AG10803 (cell line): ENCODE results near the gene CAVIN1.

Source experiments
- DNase-seq: peaks from one replicate; pipeline ENCODE4 v3.0.0; 2010; ENCODE audit warnings: low read depth
- H3K4me3 ChIP-seq: 2 replicates; pipeline ENCODE4 v1.5.1; 2011; ENCODE audit warnings: mild to moderate bottlenecking, low read length, control low read depth
- TF ChIP-seq, protein P1 (sequence below): conservative IDR thresholded peaks from 2 replicates; pipeline ENCODE4 v1.5.1; 2011; ENCODE audit warnings: mild to moderate bottlenecking, low read length, control low read depth, inconsistent platforms

Gene CAVIN1, protein sequence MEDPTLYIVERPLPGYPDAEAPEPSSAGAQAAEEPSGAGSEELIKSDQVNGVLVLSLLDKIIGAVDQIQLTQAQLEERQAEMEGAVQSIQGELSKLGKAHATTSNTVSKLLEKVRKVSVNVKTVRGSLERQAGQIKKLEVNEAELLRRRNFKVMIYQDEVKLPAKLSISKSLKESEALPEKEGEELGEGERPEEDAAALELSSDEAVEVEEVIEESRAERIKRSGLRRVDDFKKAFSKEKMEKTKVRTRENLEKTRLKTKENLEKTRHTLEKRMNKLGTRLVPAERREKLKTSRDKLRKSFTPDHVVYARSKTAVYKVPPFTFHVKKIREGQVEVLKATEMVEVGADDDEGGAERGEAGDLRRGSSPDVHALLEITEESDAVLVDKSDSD

DNA sequence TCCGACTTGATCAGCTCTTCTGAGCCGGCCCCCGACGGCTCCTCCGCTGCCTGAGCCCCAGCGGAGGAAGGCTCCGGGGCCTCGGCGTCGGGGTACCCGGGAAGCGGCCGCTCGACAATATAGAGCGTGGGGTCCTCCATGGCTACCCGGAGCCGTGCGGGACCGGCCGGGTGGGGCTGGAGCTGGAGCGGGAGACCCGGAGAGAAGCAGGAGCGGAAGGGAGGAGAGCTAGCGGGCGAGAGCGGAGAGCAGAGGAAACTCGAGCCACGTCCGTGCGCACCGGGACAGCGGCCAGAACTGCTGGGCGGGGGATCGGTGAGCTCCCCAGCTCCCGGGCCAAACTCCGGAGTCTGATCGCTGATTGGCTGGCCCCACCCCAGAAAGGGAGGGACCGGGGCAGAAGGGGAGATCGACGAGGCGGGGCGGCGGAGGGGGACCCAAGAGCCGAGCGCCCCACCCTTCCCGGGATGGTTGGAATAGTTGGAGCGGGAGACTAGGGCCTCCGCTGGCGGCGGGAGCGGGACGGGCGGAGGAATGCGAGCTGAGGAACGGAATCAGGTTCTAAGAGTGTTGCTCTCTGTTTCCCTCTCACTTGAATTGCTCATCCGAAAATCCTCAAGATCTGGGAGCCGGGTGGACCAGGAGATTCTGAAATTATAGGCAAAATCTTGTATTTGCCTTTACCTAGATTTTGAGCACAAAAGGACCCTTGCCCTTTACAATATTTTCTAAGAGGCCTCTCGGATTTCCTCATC, at the start of gene CAVIN1:
TSS of gene CAVIN1 (minus strand) at position 299 of the 755 bp plus-strand sequence. CDS start at position 140, 159 bp downstream.
- H3K4me3 ChIP-seq, result peak within 1 kb of the TSS; percentile 99
- TF ChIP-seq, protein P1, sequence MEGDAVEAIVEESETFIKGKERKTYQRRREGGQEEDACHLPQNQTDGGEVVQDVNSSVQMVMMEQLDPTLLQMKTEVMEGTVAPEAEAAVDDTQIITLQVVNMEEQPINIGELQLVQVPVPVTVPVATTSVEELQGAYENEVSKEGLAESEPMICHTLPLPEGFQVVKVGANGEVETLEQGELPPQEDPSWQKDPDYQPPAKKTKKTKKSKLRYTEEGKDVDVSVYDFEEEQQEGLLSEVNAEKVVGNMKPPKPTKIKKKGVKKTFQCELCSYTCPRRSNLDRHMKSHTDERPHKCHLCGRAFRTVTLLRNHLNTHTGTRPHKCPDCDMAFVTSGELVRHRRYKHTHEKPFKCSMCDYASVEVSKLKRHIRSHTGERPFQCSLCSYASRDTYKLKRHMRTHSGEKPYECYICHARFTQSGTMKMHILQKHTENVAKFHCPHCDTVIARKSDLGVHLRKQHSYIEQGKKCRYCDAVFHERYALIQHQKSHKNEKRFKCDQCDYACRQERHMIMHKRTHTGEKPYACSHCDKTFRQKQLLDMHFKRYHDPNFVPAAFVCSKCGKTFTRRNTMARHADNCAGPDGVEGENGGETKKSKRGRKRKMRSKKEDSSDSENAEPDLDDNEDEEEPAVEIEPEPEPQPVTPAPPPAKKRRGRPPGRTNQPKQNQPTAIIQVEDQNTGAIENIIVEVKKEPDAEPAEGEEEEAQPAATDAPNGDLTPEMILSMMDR, result no peak
- DNase-seq, result peak; percentile 99

DNA sequence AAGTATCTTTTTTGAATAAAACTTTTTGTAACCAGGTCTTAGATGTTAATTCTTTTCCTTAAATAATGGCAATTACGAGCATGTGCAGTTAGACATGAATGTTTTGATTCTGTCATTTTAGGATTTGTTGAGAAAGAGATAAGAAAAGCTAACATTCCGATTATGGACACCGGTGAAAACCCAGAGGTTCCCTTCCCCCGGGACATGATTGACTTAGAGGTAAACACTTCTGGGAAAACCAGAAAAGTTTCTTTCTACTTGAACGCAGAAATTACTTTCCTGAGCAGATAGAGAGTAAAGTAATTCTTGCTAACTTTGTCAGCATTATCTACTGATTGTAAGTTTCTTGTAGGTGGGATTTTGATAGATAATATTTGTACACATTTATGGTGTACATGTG, 44.8 kb upstream of the CAVIN1 start:
- TF ChIP-seq, protein P1, result no peak
- no peak overlapping the region for H3K4me3 ChIP-seq
- DNase-seq, result no peak

DNA sequence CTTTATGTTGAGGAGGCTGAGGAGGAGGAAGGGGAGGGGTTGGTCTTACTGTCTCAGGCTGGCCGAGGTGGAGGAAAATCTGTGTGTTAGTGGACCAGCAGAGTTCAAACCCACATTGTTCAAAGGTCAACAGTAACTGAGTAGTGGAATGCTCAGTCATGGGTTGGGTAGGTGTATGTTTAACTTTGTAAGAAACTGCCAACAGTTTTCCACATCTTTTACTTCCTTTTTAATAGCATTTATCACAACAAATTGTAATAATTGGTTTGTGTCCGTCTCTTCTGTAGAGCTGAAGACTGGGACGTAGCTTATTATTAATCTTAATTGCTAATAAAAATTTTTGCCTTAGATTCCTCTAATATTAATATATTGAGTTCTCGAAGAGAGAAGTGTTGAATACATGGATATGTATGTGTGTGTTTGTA, 40.9 kb upstream of the CAVIN1 start:
- no peak overlapping the region for H3K4me3 ChIP-seq
- TF ChIP-seq, protein P1, result no peak
- DNase-seq, result no peak

DNA sequence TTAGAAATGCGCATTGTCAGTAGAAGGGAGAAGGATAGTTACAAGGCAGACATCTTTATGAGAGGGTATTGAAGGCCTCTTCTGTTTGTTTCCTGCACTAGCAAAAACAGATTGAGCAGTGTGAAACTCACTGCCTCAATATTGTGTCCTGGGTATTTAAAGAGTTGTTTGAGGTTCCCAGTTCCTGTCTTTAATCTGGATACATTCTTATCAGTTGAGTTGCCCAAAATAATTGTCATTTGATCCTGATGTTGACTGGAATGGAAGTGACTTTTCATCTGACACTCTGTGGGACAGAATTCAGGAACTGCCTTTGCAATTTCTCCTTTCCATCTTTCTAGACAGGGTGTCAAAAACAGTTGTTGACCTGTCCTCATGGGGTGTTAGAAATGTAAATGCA, 37.3 kb upstream of the CAVIN1 start:
- H3K4me3 ChIP-seq, result peak overlapping the region; percentile 88
- TF ChIP-seq, protein P1, result no peak
- DNase-seq, result no peak

DNA sequence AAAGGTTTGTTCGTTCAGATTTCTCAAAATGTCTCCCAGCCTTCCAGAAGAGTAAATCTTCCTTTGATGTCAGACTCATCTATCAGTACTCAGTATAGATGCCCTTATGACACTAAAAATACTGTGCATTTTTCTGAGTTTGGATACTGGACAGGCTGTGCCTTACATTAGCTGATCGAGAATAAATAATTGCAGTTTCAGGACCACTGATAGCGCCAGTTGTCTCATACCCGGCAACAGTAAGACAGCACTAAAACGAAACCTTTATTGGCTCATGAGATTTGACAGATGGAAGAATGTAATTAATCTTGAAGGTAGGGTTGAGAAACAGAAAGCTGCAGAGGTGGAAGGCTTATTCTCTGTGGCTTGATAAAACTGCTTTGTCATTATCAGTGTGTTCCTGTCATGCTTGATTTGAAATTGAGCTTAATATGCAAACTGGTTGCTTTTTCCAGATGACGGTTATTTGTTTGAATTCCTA, 36.8 kb upstream of the CAVIN1 start:
- TF ChIP-seq, protein P1, result no peak
- peak overlapping the region; percentile 88 for H3K4me3 ChIP-seq
- DNase-seq, result peak; percentile 50

DNA sequence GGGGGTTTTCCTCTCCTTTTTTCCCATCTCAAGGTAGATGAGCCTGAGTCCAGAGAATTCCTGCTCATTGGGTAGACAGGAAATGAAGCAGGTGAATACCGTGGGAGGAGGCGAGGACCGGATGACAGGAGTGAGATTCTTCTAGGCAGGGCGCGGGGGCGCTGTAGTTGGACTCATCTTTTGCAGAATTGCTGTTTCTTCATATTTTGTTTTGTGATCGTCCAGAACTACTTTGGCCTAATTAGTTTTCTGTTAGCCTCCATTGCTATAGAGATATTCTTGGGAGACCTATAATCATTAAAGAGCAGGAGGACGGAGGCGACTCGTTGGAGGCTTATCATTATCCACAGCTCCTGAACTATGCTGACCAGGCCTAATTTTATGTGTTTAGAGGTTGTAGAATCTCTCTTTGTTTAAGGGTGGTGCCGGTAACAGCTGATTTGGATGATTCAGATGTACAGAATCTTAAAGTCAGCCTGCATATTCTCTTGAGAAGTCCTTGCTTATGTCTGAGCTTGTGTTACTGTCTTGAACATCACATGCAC, 36.3 kb upstream of the CAVIN1 start:
- H3K4me3 ChIP-seq, result peak overlapping the region; percentile 88
- DNase-seq, result peak; percentile 53
- TF ChIP-seq, protein P1, result peak; percentile 50
